Stimulated activated memory B cell treated with anti-CD40 and anti-IgM and Interleukin-4, amounts not matched to agents 10 μg/mL and 1 μg/mL and 100 μg/mL, for 72 hours (primary cell): ENCODE measurements around the gene DIP2C.

Experiments
- ATAC-seq: fragments of 150-1000 bp; cut with Tn5 transposase; 2 replicates; pipeline ENCODE4 v1.10.0; 2021
- H3K27ac Mint-ChIP-seq: one replicate; pipeline ENCODE4 v1.8.0; 2022; ENCODE audit warnings: mild to moderate bottlenecking, mixed read lengths
- H3K27me3 Mint-ChIP-seq: one replicate; pipeline ENCODE4 v1.8.0; 2022; ENCODE audit warnings: mixed read lengths
- H3K36me3 Mint-ChIP-seq: one replicate; pipeline ENCODE4 v1.8.0; 2022; ENCODE audit warnings: mixed read lengths
- H3K4me1 Mint-ChIP-seq: one replicate; pipeline ENCODE4 v1.8.0; 2022; ENCODE audit warnings: mixed read lengths
- H3K4me3 Mint-ChIP-seq: one replicate; pipeline ENCODE4 v1.8.0; 2022; ENCODE audit warnings: mild to moderate bottlenecking, moderate library complexity, mixed read lengths
- H3K9me3 Mint-ChIP-seq: one replicate; pipeline ENCODE4 v1.8.0; 2022; ENCODE audit warnings: mixed read lengths

Gene DIP2C

GRCh38 chr10:505419-505818 lies 184.0 kb downstream of the DIP2C start:
- Mint-ChIP-seq H3K27me3 (peaks cover 26% of the 10 kb centered on the region), H3K4me3 (no peak overlapping the region), H3K9me3 (no peaks in the 10 kb centered on the region), H3K27ac (no peak overlapping the region), H3K4me1 (peaks cover 9% of the 10 kb centered on the region), H3K36me3 (no peaks in the 10 kb centered on the region)
- no peak for ATAC-seq

- no peaks in the 10 kb centered on the region for H3K9me3 Mint-ChIP-seq
- ATAC-seq: no peak
- no peak overlapping the region for H3K4me3 Mint-ChIP-seq
- H3K36me3 Mint-ChIP-seq: no peaks in the 10 kb centered on the region
- peaks cover 9% of the 10 kb centered on the region for H3K4me1 Mint-ChIP-seq
- H3K27me3 Mint-ChIP-seq: peaks cover 26% of the 10 kb centered on the region
- H3K27ac Mint-ChIP-seq: no peak overlapping the region
Observed at GRCh38 chr10:504806-505205, 184.7 kb downstream of the DIP2C start.

- Mint-ChIP-seq H3K9me3 (no peaks in the 10 kb centered on the region), H3K4me3 (no peak overlapping the region), H3K4me1 (peaks cover 9% of the 10 kb centered on the region), H3K27me3 (peaks cover 30% of the 10 kb centered on the region), H3K36me3 (no peaks in the 10 kb centered on the region), H3K27ac (no peak overlapping the region)
- no peak for ATAC-seq
Observed at GRCh38 chr10:504121-504611, 185.3 kb downstream of the DIP2C start.

DNA sequence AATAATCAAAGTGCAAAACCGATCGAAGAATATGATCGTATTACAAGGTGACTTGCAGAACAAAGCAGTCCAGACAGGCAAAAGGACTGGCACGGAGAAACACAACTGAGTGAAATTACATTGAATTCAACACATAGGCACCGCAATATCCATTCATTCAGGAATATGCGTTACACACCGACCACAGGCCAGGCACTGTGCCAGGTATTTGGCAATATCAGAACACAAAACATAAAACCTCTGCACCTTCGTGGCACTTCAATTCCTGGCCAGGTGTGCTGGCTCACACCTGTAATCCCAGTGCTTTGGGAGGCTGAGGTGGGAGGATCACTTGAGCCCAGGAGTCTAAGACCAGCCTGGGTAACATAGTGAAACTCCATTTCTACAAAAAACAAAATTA lies 187.9 kb downstream of the DIP2C start:
- Mint-ChIP-seq H3K4me1 (peaks cover 9% of the 10 kb centered on the region), H3K9me3 (no peaks in the 10 kb centered on the region), H3K4me3 (no peak overlapping the region), H3K27ac (no peak overlapping the region), H3K27me3 (peaks cover 31% of the 10 kb centered on the region), H3K36me3 (no peaks in the 10 kb centered on the region)
- ATAC-seq: no peak

- no peak for ATAC-seq
- Mint-ChIP-seq H3K36me3 (no peaks in the 10 kb centered on the region), H3K4me1 (peaks cover 6% of the 10 kb centered on the region), H3K27ac (no peak overlapping the region), H3K27me3 (peaks cover 31% of the 10 kb centered on the region), H3K9me3 (no peaks in the 10 kb centered on the region), H3K4me3 (no peak overlapping the region)
Observed at GRCh38 chr10:500876-501275, 188.6 kb downstream of the DIP2C start.

GRCh38 chr10:499991-500390 lies 189.5 kb downstream of the DIP2C start:
- Mint-ChIP-seq H3K4me1 (no peaks in the 10 kb centered on the region), H3K4me3 (no peak overlapping the region), H3K9me3 (no peaks in the 10 kb centered on the region), H3K27ac (no peak overlapping the region), H3K36me3 (no peaks in the 10 kb centered on the region), H3K27me3 (peaks cover 31% of the 10 kb centered on the region)
- no peak for ATAC-seq

DNA sequence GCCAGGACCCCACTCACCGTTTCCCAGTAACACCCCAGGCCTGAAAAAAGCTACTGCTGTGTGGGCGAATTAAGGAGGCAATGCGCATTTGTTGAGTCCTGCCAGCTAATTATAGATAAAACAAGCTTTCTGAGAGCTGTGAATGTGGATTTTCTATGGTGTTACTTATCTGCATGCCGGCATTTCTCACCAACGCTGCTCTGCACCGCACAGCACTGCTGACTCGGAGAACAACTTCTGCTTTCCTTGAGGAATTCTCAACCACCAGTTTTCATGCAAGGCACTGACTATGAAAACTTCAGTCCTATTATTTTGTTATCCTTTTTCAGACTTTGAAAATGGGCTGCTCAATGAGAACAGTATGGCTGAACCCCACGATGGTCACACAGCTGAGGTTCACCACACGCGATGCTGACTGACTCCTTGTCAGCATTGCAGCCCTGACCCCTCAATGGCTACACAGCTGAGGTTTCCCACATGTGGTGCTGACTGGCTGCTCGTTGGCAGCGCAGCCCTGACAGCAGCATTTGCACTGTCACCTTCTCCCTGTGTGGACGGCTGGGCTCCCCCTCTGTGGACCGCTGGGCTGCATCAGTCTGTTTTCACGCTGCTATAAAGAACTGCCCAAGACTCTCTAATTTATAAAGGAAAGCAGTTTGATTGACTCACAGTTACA lies 190.6 kb downstream of the DIP2C start:
- no peak for ATAC-seq
- Mint-ChIP-seq H3K4me1 (no peaks in the 10 kb centered on the region), H3K4me3 (no peak overlapping the region), H3K27me3 (peaks cover 31% of the 10 kb centered on the region), H3K36me3 (no peaks in the 10 kb centered on the region), H3K27ac (no peak overlapping the region), H3K9me3 (no peaks in the 10 kb centered on the region)

GRCh38 chr10:497898-498451 lies 191.5 kb downstream of the DIP2C start:
- Mint-ChIP-seq H3K27ac (no peak overlapping the region), H3K36me3 (no peaks in the 10 kb centered on the region), H3K4me3 (no peak overlapping the region)

DNA sequence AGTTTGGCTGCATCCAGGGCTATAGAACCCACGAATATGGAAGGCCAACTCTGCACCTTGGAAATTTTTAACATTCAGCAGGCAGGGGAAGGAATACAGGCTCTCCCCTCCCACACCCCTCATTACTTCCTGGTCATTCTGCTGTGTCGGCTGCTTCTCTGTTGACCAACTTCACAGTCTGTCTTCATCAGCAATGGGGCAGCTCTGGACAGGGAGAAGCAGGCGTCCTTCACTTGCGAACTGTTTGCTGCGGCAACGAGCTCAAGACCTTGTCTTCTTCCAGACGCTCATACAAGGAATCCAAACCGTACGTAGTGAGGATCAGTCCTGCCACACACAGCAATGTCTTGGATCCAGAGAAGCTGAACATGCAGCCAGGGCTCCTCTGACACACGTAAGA lies 192.2 kb downstream of the DIP2C start:
- peaks cover 20% of the 10 kb centered on the region for H3K27me3 Mint-ChIP-seq
- H3K36me3 Mint-ChIP-seq: no peaks in the 10 kb centered on the region
- H3K4me1 Mint-ChIP-seq: no peaks in the 10 kb centered on the region

More at GRCh38 chr10:497898-498451, 191.5 kb downstream of the DIP2C start:
- H3K27me3 Mint-ChIP-seq: peaks cover 27% of the 10 kb centered on the region
- no peaks in the 10 kb centered on the region for H3K9me3 Mint-ChIP-seq
- ATAC-seq: no peak
- H3K4me1 Mint-ChIP-seq: no peaks in the 10 kb centered on the region

DNA sequence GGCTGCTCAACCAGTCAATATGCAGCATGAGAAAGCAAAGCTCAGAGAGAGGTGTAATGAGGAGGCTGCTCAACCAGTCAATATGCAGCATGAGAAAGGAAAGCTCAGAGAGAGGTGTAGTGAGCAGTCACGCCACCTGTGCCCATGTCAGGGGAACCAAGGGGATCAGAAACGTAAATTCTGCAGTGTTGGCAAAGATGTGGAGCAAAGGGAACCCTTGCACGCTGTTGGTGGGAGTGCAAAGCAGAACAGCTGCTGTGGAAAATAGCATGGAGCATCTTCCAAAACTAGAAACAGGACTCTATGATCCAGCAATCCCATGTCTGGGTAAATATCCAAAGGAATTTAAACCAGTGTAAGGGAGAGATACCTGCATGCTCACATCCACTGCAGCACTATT lies 194.9 kb downstream of the DIP2C start:
- H3K4me3 Mint-ChIP-seq: no peak overlapping the region
- H3K27ac Mint-ChIP-seq: no peak overlapping the region
- H3K9me3 Mint-ChIP-seq: no peaks in the 10 kb centered on the region
- no peak for ATAC-seq
- peaks cover 26% of the 10 kb centered on the region for H3K27me3 Mint-ChIP-seq
- H3K4me1 Mint-ChIP-seq: no peaks in the 10 kb centered on the region
- no peaks in the 10 kb centered on the region for H3K36me3 Mint-ChIP-seq

More for the DNA sequence above, 192.2 kb downstream of the DIP2C start:
- Mint-ChIP-seq H3K4me3 (no peak overlapping the region), H3K27ac (no peak overlapping the region), H3K9me3 (no peaks in the 10 kb centered on the region)
- no peak for ATAC-seq

DNA sequence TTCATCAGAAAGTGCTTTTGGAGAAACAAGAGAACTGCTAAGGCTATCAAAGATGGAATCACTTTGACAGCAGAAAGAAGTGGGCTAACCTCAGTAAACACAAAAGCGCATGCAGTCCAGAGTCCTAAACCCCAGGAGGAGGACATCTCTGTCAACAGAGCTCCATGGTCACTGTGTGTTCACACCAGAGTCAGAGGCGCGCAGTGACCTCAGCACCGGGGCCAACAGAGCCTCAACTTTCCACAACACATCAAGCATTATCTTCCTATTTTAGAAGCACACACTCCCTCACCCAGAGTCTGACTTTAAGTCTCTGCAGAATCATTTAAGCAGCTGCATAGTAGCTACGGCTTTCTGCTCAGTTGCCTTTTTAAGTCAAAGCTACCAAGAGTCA lies 195.3 kb downstream of the DIP2C start:
- H3K27me3 Mint-ChIP-seq: peaks cover 22% of the 10 kb centered on the region
- no peaks in the 10 kb centered on the region for H3K9me3 Mint-ChIP-seq
- H3K36me3 Mint-ChIP-seq: no peaks in the 10 kb centered on the region
- no peak overlapping the region for H3K27ac Mint-ChIP-seq
- no peak for ATAC-seq
- H3K4me3 Mint-ChIP-seq: no peak overlapping the region
- no peaks in the 10 kb centered on the region for H3K4me1 Mint-ChIP-seq

GRCh38 chr10:493391-494148 lies 195.9 kb downstream of the DIP2C start:
- H3K4me1 Mint-ChIP-seq: no peaks in the 10 kb centered on the region

DNA sequence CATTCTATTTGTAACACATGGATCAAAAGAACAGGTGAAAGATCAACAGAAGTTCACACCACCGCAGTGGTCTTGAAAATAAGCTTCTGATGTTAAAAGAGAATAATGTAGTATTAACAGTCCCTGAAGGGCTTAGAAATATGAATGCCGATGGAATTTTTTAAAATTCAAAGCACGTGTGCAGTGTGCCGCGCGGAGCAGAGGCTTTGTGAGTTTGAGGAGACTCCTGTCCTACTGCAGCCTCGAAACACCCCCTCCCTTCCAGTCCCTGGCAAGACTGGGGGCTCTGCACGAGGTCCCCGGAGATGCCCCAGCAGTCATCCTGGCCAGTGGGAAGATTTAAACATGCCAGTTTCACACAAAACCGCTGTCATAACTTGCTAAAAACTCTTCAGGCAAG lies 196.6 kb downstream of the DIP2C start:
- no peak overlapping the region for H3K27ac Mint-ChIP-seq
- no peaks in the 10 kb centered on the region for H3K36me3 Mint-ChIP-seq
- H3K27me3 Mint-ChIP-seq: peaks cover 11% of the 10 kb centered on the region
- no peaks in the 10 kb centered on the region for H3K9me3 Mint-ChIP-seq
- no peak for ATAC-seq
- no peaks in the 10 kb centered on the region for H3K4me1 Mint-ChIP-seq
- H3K4me3 Mint-ChIP-seq: no peak overlapping the region

More at GRCh38 chr10:493391-494148, 195.9 kb downstream of the DIP2C start:
- no peak overlapping the region for H3K4me3 Mint-ChIP-seq
- no peak for ATAC-seq
- H3K9me3 Mint-ChIP-seq: no peaks in the 10 kb centered on the region
- H3K27ac Mint-ChIP-seq: no peak overlapping the region
- no peaks in the 10 kb centered on the region for H3K36me3 Mint-ChIP-seq
- peaks cover 16% of the 10 kb centered on the region for H3K27me3 Mint-ChIP-seq

GRCh38 chr10:491667-492424 lies 197.6 kb downstream of the DIP2C start:
- H3K27ac Mint-ChIP-seq: no peak overlapping the region
- H3K27me3 Mint-ChIP-seq: peaks cover 11% of the 10 kb centered on the region
- no peaks in the 10 kb centered on the region for H3K4me1 Mint-ChIP-seq
- no peaks in the 10 kb centered on the region for H3K36me3 Mint-ChIP-seq
- no peak overlapping the region for H3K4me3 Mint-ChIP-seq
- no peaks in the 10 kb centered on the region for H3K9me3 Mint-ChIP-seq
- ATAC-seq: no peak

- Mint-ChIP-seq H3K9me3 (no peaks in the 10 kb centered on the region), H3K36me3 (no peaks in the 10 kb centered on the region), H3K27ac (no peak overlapping the region), H3K4me1 (no peaks in the 10 kb centered on the region), H3K27me3 (peaks cover 11% of the 10 kb centered on the region), H3K4me3 (no peak overlapping the region)
- ATAC-seq: no peak
Observed at GRCh38 chr10:490891-491571, 198.4 kb downstream of the DIP2C start.
